ENCODE results near the gene FGD6.
"Not testable (repeated sequence)": the region's sequence is repeated elsewhere in the genome, so short reads cannot be mapped to it uniquely, and the experiment has no call there.

Gene FGD6

DNA sequence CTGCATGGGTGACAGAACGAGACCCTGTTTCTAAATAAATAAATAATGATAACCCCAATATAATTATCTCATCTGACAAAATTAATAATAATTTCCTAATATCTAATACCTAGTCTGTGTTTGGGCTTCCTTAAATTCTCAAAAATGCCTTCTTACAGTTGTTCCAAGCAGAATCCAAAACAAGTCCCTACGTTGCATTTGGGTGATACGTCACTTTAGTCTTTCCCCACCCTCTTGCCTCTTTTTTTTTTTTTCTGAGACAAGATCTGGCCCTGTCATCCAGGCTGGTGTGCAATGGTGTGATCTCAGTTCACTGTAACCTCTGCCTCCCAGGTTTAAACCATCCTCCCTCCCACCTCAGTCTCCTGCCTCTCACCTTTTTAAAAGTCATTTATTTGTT lies 27.1 kb upstream of the FGD6 start:
- no peaks in the 10 kb centered on the region for H3K9me3 ChIP-seq (ENCODE audit: severe bottlenecking)
- H3K4me3 ChIP-seq (ENCODE audit: low read depth, low read length): no peak overlapping the region
- TF ChIP-seq, protein P1, sequence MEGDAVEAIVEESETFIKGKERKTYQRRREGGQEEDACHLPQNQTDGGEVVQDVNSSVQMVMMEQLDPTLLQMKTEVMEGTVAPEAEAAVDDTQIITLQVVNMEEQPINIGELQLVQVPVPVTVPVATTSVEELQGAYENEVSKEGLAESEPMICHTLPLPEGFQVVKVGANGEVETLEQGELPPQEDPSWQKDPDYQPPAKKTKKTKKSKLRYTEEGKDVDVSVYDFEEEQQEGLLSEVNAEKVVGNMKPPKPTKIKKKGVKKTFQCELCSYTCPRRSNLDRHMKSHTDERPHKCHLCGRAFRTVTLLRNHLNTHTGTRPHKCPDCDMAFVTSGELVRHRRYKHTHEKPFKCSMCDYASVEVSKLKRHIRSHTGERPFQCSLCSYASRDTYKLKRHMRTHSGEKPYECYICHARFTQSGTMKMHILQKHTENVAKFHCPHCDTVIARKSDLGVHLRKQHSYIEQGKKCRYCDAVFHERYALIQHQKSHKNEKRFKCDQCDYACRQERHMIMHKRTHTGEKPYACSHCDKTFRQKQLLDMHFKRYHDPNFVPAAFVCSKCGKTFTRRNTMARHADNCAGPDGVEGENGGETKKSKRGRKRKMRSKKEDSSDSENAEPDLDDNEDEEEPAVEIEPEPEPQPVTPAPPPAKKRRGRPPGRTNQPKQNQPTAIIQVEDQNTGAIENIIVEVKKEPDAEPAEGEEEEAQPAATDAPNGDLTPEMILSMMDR (IDR thresholded peaks at IDR 0.05; ENCODE audit: low read depth, low read length): no peak
- no peaks in the 10 kb centered on the region for H3K27me3 ChIP-seq (ENCODE audit: insufficient read depth, low read depth, severe bottlenecking)
- H3K36me3 ChIP-seq: peaks cover 22% of the 10 kb centered on the region
- DNase-seq: no peak
- H3K27ac ChIP-seq: no peak overlapping the region

DNA sequence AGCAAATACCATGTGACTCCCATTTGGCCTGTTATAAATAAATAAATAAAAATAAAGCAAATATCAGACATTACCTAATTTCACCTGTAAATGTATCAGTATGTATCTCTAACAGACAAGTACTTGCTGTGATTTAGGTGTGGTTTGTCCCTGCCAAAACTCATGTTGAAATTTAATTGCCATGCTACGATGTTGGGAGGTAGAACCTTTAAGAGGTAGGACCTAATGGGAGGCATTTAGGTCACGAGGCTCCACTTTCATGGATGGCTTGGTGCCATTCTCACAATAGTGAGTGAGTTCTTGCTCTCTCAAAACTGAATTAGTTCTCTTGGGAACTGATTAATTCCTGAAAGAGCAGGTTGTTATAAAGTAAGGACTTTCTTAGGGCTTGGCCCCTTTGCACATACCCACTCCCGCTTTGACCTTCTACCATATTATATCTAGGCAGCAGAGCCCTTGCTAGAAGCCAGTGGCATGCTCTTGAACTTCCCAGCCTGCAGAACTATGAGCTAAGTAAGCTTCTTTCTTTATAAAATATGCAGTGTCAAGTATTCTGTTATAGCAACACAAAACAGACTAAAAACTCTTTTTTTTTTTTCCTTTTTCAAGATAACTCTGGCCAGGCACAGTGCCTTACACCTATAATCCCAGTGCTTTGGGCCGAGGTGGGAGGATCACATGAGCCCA lies 26.4 kb upstream of the FGD6 start:
- Histone ChIP-seq H3K27me3 (ENCODE audit: insufficient read depth, low read depth, severe bottlenecking) (no peaks in the 10 kb centered on the region), H3K4me3 (ENCODE audit: low read depth, low read length) (no peak overlapping the region), H3K27ac (no peak overlapping the region), H3K36me3 (peaks cover 22% of the 10 kb centered on the region), H3K9me3 (ENCODE audit: severe bottlenecking) (no peaks in the 10 kb centered on the region)
- TF ChIP-seq, protein P1 (IDR thresholded peaks at IDR 0.05; ENCODE audit: low read depth, low read length): no peak
- DNase-seq: no peak

DNA sequence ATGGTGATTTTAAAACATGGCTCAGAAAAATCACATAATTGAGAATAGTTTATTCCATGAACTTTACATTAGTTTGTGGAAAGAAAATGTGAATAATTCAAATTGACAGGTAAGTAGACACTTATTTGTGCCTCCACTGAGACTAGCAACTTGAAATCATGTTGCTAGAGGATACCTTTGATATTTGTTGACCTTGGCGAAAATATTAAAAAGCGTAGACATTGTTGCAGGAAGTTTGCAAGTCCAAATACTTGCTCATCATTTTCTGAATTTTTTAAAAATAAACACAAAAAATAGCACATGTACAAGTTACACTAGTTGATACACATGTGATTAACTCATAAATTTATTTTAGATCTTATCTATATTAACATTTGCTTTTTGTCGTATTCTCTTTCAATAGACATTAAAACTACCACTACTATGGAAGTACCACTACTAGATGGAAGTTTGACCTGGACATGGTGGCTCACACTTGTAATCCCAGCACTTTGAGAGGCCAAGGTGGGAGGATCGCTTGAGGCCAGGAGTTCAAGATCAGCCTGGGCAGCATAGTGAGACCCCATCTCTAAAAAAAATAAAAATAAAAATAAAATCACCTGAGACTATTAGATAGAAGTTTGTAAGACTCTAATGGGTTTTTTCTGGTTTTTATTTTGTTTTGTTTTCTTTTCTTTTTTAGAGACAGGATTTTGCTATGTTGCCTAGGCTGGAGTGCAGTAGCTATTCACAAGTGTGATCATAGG lies 24.7 kb upstream of the FGD6 start:
- Histone ChIP-seq H3K9me3 (ENCODE audit: severe bottlenecking) (no peaks in the 10 kb centered on the region), H3K4me3 (ENCODE audit: low read depth, low read length) (no peak overlapping the region), H3K36me3 (peaks cover 22% of the 10 kb centered on the region), H3K27ac (no peak overlapping the region), H3K27me3 (ENCODE audit: insufficient read depth, low read depth, severe bottlenecking) (no peaks in the 10 kb centered on the region)
- TF ChIP-seq, protein P1 (IDR thresholded peaks at IDR 0.05; ENCODE audit: low read depth, low read length): no peak
- no peak for DNase-seq

DNA sequence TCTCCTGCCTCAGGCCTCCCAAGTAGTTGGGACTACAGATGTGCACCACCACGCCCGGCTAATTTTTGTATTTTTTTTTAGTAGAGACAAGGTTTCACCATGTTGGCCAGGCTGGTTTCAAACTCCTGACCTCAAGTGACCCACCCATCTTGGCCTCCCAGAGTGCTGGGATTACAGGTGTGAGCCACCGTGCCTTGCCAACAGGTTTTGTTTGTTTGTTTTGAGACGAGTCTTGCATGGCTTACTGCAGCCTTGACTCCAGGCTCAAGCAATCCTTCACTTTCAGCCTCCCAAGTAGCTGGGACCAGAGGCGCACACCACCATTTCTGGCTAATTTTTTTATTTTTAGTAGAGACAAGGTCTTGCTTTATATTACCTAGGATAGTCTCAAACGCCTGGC lies 23.9 kb upstream of the FGD6 start:
- H3K9me3 ChIP-seq (ENCODE audit: severe bottlenecking); H3K27ac ChIP-seq; H3K27me3 ChIP-seq (ENCODE audit: insufficient read depth, low read depth, severe bottlenecking); DNase-seq; H3K4me3 ChIP-seq (ENCODE audit: low read depth, low read length): not testable (repeated sequence)
- peaks cover 29% of the 10 kb centered on the region for H3K36me3 ChIP-seq

DNA sequence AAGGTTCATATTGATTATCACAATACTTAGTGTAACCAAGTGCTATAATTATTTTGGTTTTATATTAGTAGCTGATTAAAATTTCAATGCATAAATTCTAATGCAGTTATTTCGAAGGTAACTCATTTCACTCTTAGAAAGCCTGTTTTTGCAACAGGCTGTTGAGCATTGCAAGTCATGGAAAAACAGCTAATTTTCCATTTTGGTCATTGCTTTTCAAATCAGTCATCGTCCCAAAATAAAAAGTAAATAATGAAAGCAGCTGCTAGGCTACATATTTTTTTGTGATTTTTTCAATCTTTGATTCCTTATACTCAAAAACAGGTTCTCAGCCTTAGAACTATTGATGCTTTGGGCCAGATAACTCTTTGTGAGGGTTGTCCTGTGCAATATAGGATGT lies 23.3 kb upstream of the FGD6 start:
- DNase-seq: no peak
- TF ChIP-seq, protein P1 (IDR thresholded peaks at IDR 0.05; ENCODE audit: low read depth, low read length): no peak
- Histone ChIP-seq H3K4me3 (ENCODE audit: low read depth, low read length) (no peak overlapping the region), H3K27me3 (ENCODE audit: insufficient read depth, low read depth, severe bottlenecking) (no peaks in the 10 kb centered on the region), H3K9me3 (ENCODE audit: severe bottlenecking) (peaks cover 2% of the 10 kb centered on the region), H3K36me3 (peaks cover 29% of the 10 kb centered on the region), H3K27ac (no peak overlapping the region)

DNA sequence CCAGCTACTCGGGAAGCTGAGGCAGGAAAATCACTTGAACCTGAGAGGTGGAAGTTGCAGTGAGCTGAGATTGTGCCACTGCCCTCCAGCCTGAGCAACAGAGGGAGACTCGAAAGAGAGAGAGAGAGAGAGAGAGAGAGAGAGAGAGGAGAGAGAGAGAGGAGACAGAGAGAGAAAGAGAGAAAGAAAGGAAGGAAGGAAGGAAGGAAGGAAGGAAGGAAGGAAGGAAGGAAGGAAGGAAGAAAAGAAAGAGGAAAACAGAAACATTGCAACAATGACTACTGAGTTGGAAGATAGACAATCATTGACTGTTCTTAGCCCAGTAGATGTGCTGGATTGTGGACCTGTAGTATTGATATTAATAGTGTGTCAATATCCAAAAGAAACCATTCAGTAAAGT lies 22.6 kb upstream of the FGD6 start:
- H3K9me3 ChIP-seq (ENCODE audit: severe bottlenecking); H3K27me3 ChIP-seq (ENCODE audit: insufficient read depth, low read depth, severe bottlenecking); H3K4me3 ChIP-seq (ENCODE audit: low read depth, low read length); H3K27ac ChIP-seq; DNase-seq: not testable (repeated sequence)
- H3K36me3 ChIP-seq: peaks cover 24% of the 10 kb centered on the region

All from WERI-Rb-1 (cell line).